SH-SY5Y (cell line): Measurements from ENCODE around the gene GMCL2.

Source experiments
- GATA2 ChIP-seq: IDR thresholded peaks from 2 replicates; pipeline ENCODE4 v1.6.1; 2011; ENCODE audit warnings: mild to moderate bottlenecking, low read depth, low read length
- GATA3 ChIP-seq: IDR thresholded peaks from 2 replicates; pipeline ENCODE4 v1.6.1; 2011; ENCODE audit warnings: low read depth, mild to moderate bottlenecking, low read length, moderate library complexity

DNA sequence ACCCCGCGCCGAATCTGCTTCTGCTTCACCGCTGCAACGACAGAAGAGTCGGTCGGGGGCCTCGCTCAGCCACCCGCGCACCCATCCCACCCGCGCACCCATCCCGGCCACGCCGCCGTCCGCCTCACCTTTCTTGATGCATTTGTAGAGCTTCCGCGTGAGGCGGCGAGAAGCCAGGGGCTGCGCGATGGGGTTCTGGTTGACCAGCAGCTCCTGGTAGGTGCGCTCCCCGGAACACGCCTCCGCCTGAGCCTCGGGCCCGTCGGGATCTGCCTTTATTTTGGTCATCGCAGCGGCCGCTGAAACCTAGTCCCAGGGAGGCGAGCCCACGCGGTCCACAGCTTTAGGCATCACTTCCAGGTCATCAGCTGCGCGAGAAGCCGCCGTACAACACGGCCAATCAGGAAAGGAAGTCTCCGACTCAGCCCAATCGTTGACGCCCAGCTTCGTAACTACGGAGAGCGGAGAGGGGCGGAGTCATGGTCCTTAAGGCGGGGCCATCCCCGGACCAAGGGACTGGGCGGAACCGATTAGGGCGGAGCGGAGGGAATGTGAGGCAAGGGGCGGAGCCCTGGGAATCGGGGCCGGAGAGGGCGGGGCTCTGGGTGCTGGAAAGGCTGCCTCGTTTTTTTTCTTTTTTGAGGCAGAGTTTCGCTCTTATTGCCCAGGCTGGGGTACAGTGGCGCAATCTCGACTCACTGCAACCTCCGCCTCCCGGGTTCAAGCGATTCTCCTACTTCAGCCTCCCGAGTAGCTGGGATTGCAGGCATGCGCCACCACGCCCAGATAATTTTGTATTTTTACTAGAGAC, 33.4 kb downstream of the GMCL2 start, which contains the start of gene NHP2:
- TF ChIP-seq GATA3 (no peak), GATA2 (no peak)
